Progenitor cell of endocrine pancreas (in vitro differentiated cells): ENCODE measurements around the gene CNOT6. TPM values are rescaled to one million over a fixed set of nuclear protein-coding genes. Genes with fewer than 3 reads are reported as not detected.
"Not testable (repeated sequence)": the region's sequence is repeated elsewhere in the genome, so short reads cannot be mapped to it uniquely, and the experiment has no call there.

Experiments
- DNase-seq: peaks from one replicate; pipeline ENCODE4 v3.0.0; 2021; ENCODE audit warnings: low spot score; ENCODE audit not compliant: unreplicated experiment
- H3K27ac Mint-ChIP-seq: 2 replicates; pipeline ENCODE4 v1.8.0; 2021; ENCODE audit warnings: mild to moderate bottlenecking, moderate library complexity, mixed read lengths
- H3K27me3 Mint-ChIP-seq: 2 replicates; pipeline ENCODE4 v1.8.0; 2021; ENCODE audit warnings: mixed read lengths
- H3K36me3 Mint-ChIP-seq: 2 replicates; pipeline ENCODE4 v1.8.0; 2022; ENCODE audit warnings: mixed read lengths; ENCODE audit not compliant: insufficient read depth
- H3K4me1 Mint-ChIP-seq: 2 replicates; pipeline ENCODE4 v1.8.0; 2021; ENCODE audit warnings: low read depth, mixed read lengths
- H3K4me3 Mint-ChIP-seq: 2 replicates; pipeline ENCODE4 v1.8.0; 2021; ENCODE audit warnings: low read depth, mild to moderate bottlenecking, moderate library complexity, mixed read lengths
- H3K9me3 Mint-ChIP-seq: 2 replicates; pipeline ENCODE4 v1.8.0; 2021; ENCODE audit warnings: low read depth, mixed read lengths
- CTCF ChIP-seq: fragments of 200-600 bp; sonication (generic); IDR thresholded peaks from one replicate; pipeline ENCODE4 v1.5.0; 2021; ENCODE audit warnings: antibody characterized with exemption, mild to moderate bottlenecking; ENCODE audit not compliant: unreplicated experiment
- total RNA-seq: library from RNA; stranded (reverse); gene quantifications from 2 replicates; pipeline ENCODE4 v1.2.1, GENCODE V29; 2021

Gene CNOT6
- total RNA-seq, 1 donor from 2014 or later: 70.4 TPM

GRCh38 chr5:180469866-180470265 is 24.3 kb upstream of the CNOT6 start:
- Mint-ChIP-seq H3K27me3 (peaks cover 34% of the 10 kb centered on the region), H3K27ac (no peak overlapping the region), H3K4me1 (no peaks in the 10 kb centered on the region), H3K4me3 (no peak overlapping the region), H3K9me3 (no peaks in the 10 kb centered on the region), H3K36me3 (no peaks in the 10 kb centered on the region)
- DNase-seq: no peak
- no peak for TF ChIP-seq CTCF

- Mint-ChIP-seq H3K9me3 (no peaks in the 10 kb centered on the region), H3K4me3 (no peak overlapping the region), H3K27me3 (peaks cover 34% of the 10 kb centered on the region), H3K27ac (no peak overlapping the region), H3K4me1 (no peaks in the 10 kb centered on the region), H3K36me3 (no peaks in the 10 kb centered on the region)
- DNase-seq: no peak
- no peak for TF ChIP-seq CTCF
Observed at GRCh38 chr5:180470361-180470760, 23.8 kb upstream of the CNOT6 start.

GRCh38 chr5:180470966-180471582 is 23.1 kb upstream of the CNOT6 start:
- Mint-ChIP-seq H3K4me1 (no peaks in the 10 kb centered on the region), H3K27ac (no peak overlapping the region), H3K9me3 (no peaks in the 10 kb centered on the region), H3K36me3 (no peaks in the 10 kb centered on the region), H3K4me3 (no peak overlapping the region), H3K27me3 (peaks cover 34% of the 10 kb centered on the region)
- DNase-seq: peak; percentile 62
- peak; percentile 94 for TF ChIP-seq CTCF

- H3K27ac Mint-ChIP-seq: no peak overlapping the region
- H3K4me1 Mint-ChIP-seq: no peaks in the 10 kb centered on the region
- TF ChIP-seq CTCF: no peak
Observed at GRCh38 chr5:180471866-180472265, 22.3 kb upstream of the CNOT6 start.

GRCh38 chr5:180472269-180472668 is 21.9 kb upstream of the CNOT6 start:
- H3K27ac Mint-ChIP-seq: no peak overlapping the region
- no peaks in the 10 kb centered on the region for H3K36me3 Mint-ChIP-seq
- TF ChIP-seq CTCF: no peak
- H3K9me3 Mint-ChIP-seq: no peaks in the 10 kb centered on the region
- peaks cover 34% of the 10 kb centered on the region for H3K27me3 Mint-ChIP-seq
- DNase-seq: no peak
- no peak overlapping the region for H3K4me3 Mint-ChIP-seq
- H3K4me1 Mint-ChIP-seq: no peaks in the 10 kb centered on the region

More at GRCh38 chr5:180471866-180472265, 22.3 kb upstream of the CNOT6 start:
- Mint-ChIP-seq H3K9me3 (no peaks in the 10 kb centered on the region), H3K36me3 (no peaks in the 10 kb centered on the region), H3K4me3 (no peak overlapping the region), H3K27me3 (peaks cover 34% of the 10 kb centered on the region)
- DNase-seq: no peak

GRCh38 chr5:180473386-180473785 is 20.8 kb upstream of the CNOT6 start:
- not testable (repeated sequence) for H3K4me1 Mint-ChIP-seq, DNase-seq, H3K4me3 Mint-ChIP-seq, H3K36me3 Mint-ChIP-seq, H3K27ac Mint-ChIP-seq, H3K9me3 Mint-ChIP-seq
- H3K27me3 Mint-ChIP-seq: peaks cover 34% of the 10 kb centered on the region
